ENCODE measurements around the gene ST7. TPM values are rescaled to one million over a fixed set of nuclear protein-coding genes. Genes with fewer than 3 reads are reported as not detected.

The ST7 gene
- total RNA-seq, 1 experiment from 2014 or later = 12.9 TPM

DNA sequence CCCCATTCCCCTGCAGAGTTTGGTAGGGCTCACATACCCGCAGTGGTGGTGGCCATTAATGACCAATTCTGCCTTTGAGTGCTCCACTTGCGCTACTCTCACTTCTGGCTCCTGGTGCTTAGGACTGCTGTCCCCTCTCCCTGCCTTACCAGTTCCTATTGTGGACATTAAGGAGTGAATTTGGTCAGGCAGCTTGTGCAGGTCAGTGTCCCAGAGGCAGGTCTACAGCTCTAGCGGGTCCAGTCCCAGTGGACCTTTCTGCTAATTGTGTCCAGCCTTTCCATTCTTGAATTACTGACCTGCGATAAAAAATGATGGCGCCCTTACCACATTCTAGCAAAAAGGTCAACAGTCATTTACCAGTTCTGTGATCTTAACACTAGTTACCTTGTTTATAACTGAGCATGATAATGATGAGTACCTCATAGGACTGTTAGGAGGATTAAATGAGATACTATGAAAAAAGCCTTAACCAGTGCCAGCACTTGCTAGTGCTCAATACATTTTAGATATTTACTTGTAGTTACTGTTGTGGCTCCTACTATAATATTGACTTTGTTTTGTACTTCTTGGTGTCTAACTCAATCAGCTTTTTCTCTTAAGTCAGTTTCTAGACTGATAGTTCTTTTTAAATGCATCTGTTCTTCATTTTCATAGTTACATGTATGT, 14.1 kb downstream of the ST7 start:
- Histone ChIP-seq H3K56ac (ENCODE audit: insufficient read length, low read depth, low read length) (no peak overlapping the region), H3K4ac (ENCODE audit: low read depth, low read length) (no peak overlapping the region), H3K27ac (ENCODE audit: insufficient read length, low read depth, low read length) (no peak overlapping the region), H3K18ac (ENCODE audit: insufficient read length, low read depth, low read length) (no peak overlapping the region), H3K27me3 (ENCODE audit: insufficient read depth, low read length) (no peaks in the 10 kb centered on the region), H2AFZ (ENCODE audit: low read length) (no peak overlapping the region), H3K23me2 (ENCODE audit: insufficient read length, low read depth, low read length, poor library complexity, severe bottlenecking) (no peaks in the 10 kb centered on the region), H2BK5ac (ENCODE audit: insufficient read length, low read length) (no peak overlapping the region), H2BK20ac (ENCODE audit: low read depth, low read length, poor library complexity, severe bottlenecking) (no peak overlapping the region), H3K23ac (ENCODE audit: insufficient read length, low read depth, low read length) (no peak overlapping the region), H3T11ph (ENCODE audit: low read length) (no peak overlapping the region), H2BK15ac (ENCODE audit: low read depth, low read length) (no peak overlapping the region), H2BK12ac (ENCODE audit: insufficient read length, low read depth, low read length) (no peak overlapping the region), H3K14ac (ENCODE audit: insufficient read depth, low read length) (no peak overlapping the region), H3K9me3 (ENCODE audit: control insufficient read depth, low read depth, low read length) (no peaks in the 10 kb centered on the region), H3K9ac (ENCODE audit: extremely low read depth, insufficient read length, low read length) (no peak overlapping the region), H4K5ac (ENCODE audit: insufficient read length, low read depth, low read length) (no peak overlapping the region), H4K91ac (ENCODE audit: insufficient read length, low read depth, low read length) (no peak overlapping the region), H3K79me2 (ENCODE audit: insufficient read depth, low read length) (no peaks in the 10 kb centered on the region), H4K20me1 (ENCODE audit: control insufficient read depth, insufficient read depth, insufficient read length) (no peaks in the 10 kb centered on the region), H4K8ac (replicated peaks; ENCODE audit: insufficient read length, low read depth, low read length) (no peak overlapping the region), H3K79me1 (ENCODE audit: insufficient read depth, low read depth, low read length, poor library complexity, severe bottlenecking) (no peaks in the 10 kb centered on the region), H2AK5ac (ENCODE audit: insufficient read length, low read length) (no peak overlapping the region), H3K4me2 (ENCODE audit: insufficient read depth, insufficient read length, low read length) (no peak overlapping the region), H3K4me1 (ENCODE audit: insufficient read depth, low read length) (peaks cover 7% of the 10 kb centered on the region; the same call in 1 of the 2 replicates), H2BK120ac (ENCODE audit: low read depth, low read length, poor library complexity, severe bottlenecking) (no peak overlapping the region)
- Mint-ChIP-seq H3K36me3 (ENCODE audit: insufficient read depth in 1 of 3, low read depth in 3 of 3) (no peaks in the 10 kb centered on the region), H3K9me3 (no peaks in the 10 kb centered on the region), H3K4me1 (peaks cover 35 to 39% of the 10 kb centered on the region in 2 experiments), H3K4me3 (no peak overlapping the region), H3K27me3 (ENCODE audit: low read depth) (no peaks in the 10 kb centered on the region), H3K27ac (no peak overlapping the region)
- no CpG with 5 or more reads among the region's 5 CpGs for WGBS (ENCODE audit: extremely low coverage, insufficient read length, low lambda C conversion rate)
- DNase-seq = no peak
- TF ChIP-seq, protein P1, sequence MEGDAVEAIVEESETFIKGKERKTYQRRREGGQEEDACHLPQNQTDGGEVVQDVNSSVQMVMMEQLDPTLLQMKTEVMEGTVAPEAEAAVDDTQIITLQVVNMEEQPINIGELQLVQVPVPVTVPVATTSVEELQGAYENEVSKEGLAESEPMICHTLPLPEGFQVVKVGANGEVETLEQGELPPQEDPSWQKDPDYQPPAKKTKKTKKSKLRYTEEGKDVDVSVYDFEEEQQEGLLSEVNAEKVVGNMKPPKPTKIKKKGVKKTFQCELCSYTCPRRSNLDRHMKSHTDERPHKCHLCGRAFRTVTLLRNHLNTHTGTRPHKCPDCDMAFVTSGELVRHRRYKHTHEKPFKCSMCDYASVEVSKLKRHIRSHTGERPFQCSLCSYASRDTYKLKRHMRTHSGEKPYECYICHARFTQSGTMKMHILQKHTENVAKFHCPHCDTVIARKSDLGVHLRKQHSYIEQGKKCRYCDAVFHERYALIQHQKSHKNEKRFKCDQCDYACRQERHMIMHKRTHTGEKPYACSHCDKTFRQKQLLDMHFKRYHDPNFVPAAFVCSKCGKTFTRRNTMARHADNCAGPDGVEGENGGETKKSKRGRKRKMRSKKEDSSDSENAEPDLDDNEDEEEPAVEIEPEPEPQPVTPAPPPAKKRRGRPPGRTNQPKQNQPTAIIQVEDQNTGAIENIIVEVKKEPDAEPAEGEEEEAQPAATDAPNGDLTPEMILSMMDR (conservative IDR thresholded peaks at IDR 0.05) = no peak
